Testis (tissue), 3 donors: ENCODE results near the gene PRKCA. TPM values are rescaled to one million over a fixed set of nuclear protein-coding genes. Genes with fewer than 3 reads are reported as not detected.

ENCODE experiments used
- DNase-seq: peaks from one replicate; pipeline ENCODE4 v3.0.0-alpha.2; 2019
- H3K27ac ChIP-seq, 2 donors: fragments of 200-600 bp; sonication (generic); one replicate each; pipeline ENCODE4 v1.5.1; 2019
- H3K27me3 ChIP-seq: fragments of 200-600 bp; sonication (generic); one replicate; pipeline ENCODE4 v1.5.1; 2019
- H3K36me3 ChIP-seq: fragments of 200-600 bp; sonication (generic); one replicate; pipeline ENCODE4 v1.5.1; 2017; ENCODE audit warnings: low read depth; ENCODE audit errors: missing control alignments
- H3K4me1 ChIP-seq: fragments of 200-600 bp; sonication (generic); one replicate; pipeline ENCODE4 v1.5.1; 2019
- H3K4me3 ChIP-seq, 2 donors: fragments of 200-600 bp; sonication (generic); one replicate each; pipeline ENCODE4 v1.5.1; 2017 to 2019
- H3K9me3 ChIP-seq: fragments of 200-600 bp; sonication (generic); one replicate; pipeline ENCODE4 v1.5.1; 2017
- CTCF ChIP-seq, 3 experiments: fragments of 450-650 bp in 2 of 3; fragments of 200-600 bp in 1 of 3; sonication (generic) in 1 of 3; IDR thresholded peaks; one replicate each; pipeline ENCODE4 v1.5.1; 2016 to 2019; ENCODE audit warnings: antibody characterized with exemption in 3 of 3, mild to moderate bottlenecking in 2 of 3, moderate library complexity in 1 of 3
- POLR2A ChIP-seq: fragments of 450-650 bp; IDR thresholded peaks from one replicate; pipeline ENCODE4 v1.6.1; 2017; ENCODE audit warnings: antibody characterized with exemption, mild to moderate bottlenecking, moderate library complexity
- WGBS, 2 donors: methylation state at CpG; one replicate each; pipeline ENCODE4 v1.1.5; 2018; 5-methylcytosine and 5-hydroxymethylcytosine counted together
- intact Hi-C: fragments of 100-400 bp; cut with DNase I; formaldehyde crosslinking; loops from one replicate; pipeline ENCODE4 v1.15.1; 2023; ENCODE audit warnings: low total_unique reads
- polyA plus RNA-seq: library from polyadenylated mRNA; stranded (reverse); fragments of 350-450 nt; fragmentation: Illumina TruSeq; extraction: RNeasy Lipid Tissue Mini Kit (QIAGEN cat#74804); gene quantifications from one replicate; pipeline ENCODE4 v1.2.3, GENCODE V29; 2014; ENCODE audit warnings: low read depth, low replicate concordance; ENCODE audit not compliant: insufficient read depth
- total RNA-seq, 2 donors: library from RNA; depleted of rRNA; stranded (reverse); fragments of >200 nt; gene quantifications; one replicate each; pipeline ENCODE4 v1.2.3, GENCODE V29; 2016

Gene PRKCA
- total and polyA plus RNA-seq, 3 donors from 2014 or later, result 6.8 to 22.9 (median 15.4) TPM

- peak overlapping the region; percentile 28 to 88 for H3K27ac ChIP-seq
- peak; percentile 70 for DNase-seq
- TF ChIP-seq CTCF (IDR thresholded peaks at IDR 0.05), result no peak
- TF ChIP-seq POLR2A, result no peak
- H3K9me3 ChIP-seq, result no peaks in the 10 kb centered on the region
- H3K36me3 ChIP-seq, result no peaks in the 10 kb centered on the region
- no peaks in the 10 kb centered on the region for H3K27me3 ChIP-seq
- peaks cover 21% of the 10 kb centered on the region for H3K4me1 ChIP-seq
- WGBS, 2 donors, result 64 to 72% methylated on average over 11 of the region's 11 CpGs
- H3K4me3 ChIP-seq, result no peak overlapping the region
- intact Hi-C loops, result no loop called here
Observed at GRCh38 chr17:66679631-66680517, 377.5 kb downstream of the PRKCA start.

- Histone ChIP-seq H3K4me1 (peaks cover 12% of the 10 kb centered on the region), H3K27me3 (no peaks in the 10 kb centered on the region), H3K4me3 (no peak overlapping the region), H3K36me3 (no peaks in the 10 kb centered on the region), H3K9me3 (no peaks in the 10 kb centered on the region), H3K27ac (peak overlapping the region; percentile 31 to 88)
- DNase-seq, result peak; percentile 70
- WGBS, 2 donors, result 55 to 61% methylated on average over 5 of the region's 5 CpGs
- TF ChIP-seq POLR2A (no peak), CTCF (IDR thresholded peaks at IDR 0.05) (no peak)
- intact Hi-C loops, result no loop called here
Observed at GRCh38 chr17:66682283-66682682, 379.9 kb downstream of the PRKCA start.

GRCh38 chr17:66684261-66684660 lies 381.8 kb downstream of the PRKCA start:
- no peaks in the 10 kb centered on the region for H3K9me3 ChIP-seq
- intact Hi-C loops, result no loop called here
- H3K27me3 ChIP-seq, result no peaks in the 10 kb centered on the region
- H3K4me3 ChIP-seq, result no peak overlapping the region
- WGBS, 2 donors, result 89 to 92% methylated on average over 2 of the region's 2 CpGs
- TF ChIP-seq POLR2A (no peak), CTCF (IDR thresholded peaks at IDR 0.05) (no peak)
- no peaks in the 10 kb centered on the region for H3K36me3 ChIP-seq
- peaks cover 16% of the 10 kb centered on the region for H3K4me1 ChIP-seq
- peak overlapping the region; percentile 45 to 88 for H3K27ac ChIP-seq
- no peak for DNase-seq

GRCh38 chr17:66684731-66685130 lies 382.3 kb downstream of the PRKCA start:
- TF ChIP-seq CTCF (IDR thresholded peaks at IDR 0.05) (no peak), POLR2A (no peak)
- Histone ChIP-seq H3K27ac (peak overlapping the region; percentile 45 to 88), H3K9me3 (no peaks in the 10 kb centered on the region), H3K36me3 (no peaks in the 10 kb centered on the region), H3K4me1 (peaks cover 13% of the 10 kb centered on the region), H3K4me3 (no peak overlapping the region), H3K27me3 (no peaks in the 10 kb centered on the region)
- intact Hi-C loops, result no loop called here
- DNase-seq, result no peak
- WGBS, 2 donors, result 72 to 79% methylated on average over 2 of the region's 2 CpGs

GRCh38 chr17:66686601-66687000 lies 384.2 kb downstream of the PRKCA start:
- Histone ChIP-seq H3K4me3 (no peak overlapping the region), H3K9me3 (no peaks in the 10 kb centered on the region), H3K4me1 (peaks cover 9% of the 10 kb centered on the region), H3K27me3 (no peaks in the 10 kb centered on the region), H3K27ac (no peak overlapping the region), H3K36me3 (no peaks in the 10 kb centered on the region)
- intact Hi-C loops, result no loop called here
- no peak for TF ChIP-seq CTCF (IDR thresholded peaks at IDR 0.05)
- no peak for TF ChIP-seq POLR2A
- no peak for DNase-seq
- WGBS, 2 donors, result 92 to 95% methylated on average over 6 of the region's 6 CpGs
